Esophagus (tissue), 2 donors: ENCODE measurements around the gene MLLT10. TPM values are rescaled to one million over a fixed set of nuclear protein-coding genes. Genes with fewer than 3 reads are reported as not detected.
"Not testable (repeated sequence)": the region's sequence is repeated elsewhere in the genome, so short reads cannot be mapped to it uniquely, and the experiment has no call there.

Experiments used
- H3K27ac ChIP-seq, 2 donors: one replicate each; pipeline ENCODE4 v1.5.1; 2013; ENCODE audit warnings: low read depth in 2 of 2, mild to moderate bottlenecking in 2 of 2, inconsistent platforms in 1 of 2, low read length in 1 of 2, moderate library complexity in 1 of 2
- H3K27me3 ChIP-seq, 2 donors: one replicate each; pipeline ENCODE4 v1.6.1; 2013; ENCODE audit warnings: low read length in 2 of 2, control low read depth in 1 of 2, mild to moderate bottlenecking in 1 of 2; ENCODE audit not compliant: insufficient read depth in 2 of 2, control insufficient read depth in 1 of 2
- H3K36me3 ChIP-seq, 2 donors: one replicate each; pipeline ENCODE4 v1.6.1; 2013; ENCODE audit warnings: low read length in 1 of 2; ENCODE audit not compliant: control insufficient read depth in 2 of 2, insufficient read depth in 2 of 2
- H3K4me1 ChIP-seq, 2 donors: one replicate each; pipeline ENCODE4 v1.6.1; 2013; ENCODE audit warnings: low read length in 1 of 2; ENCODE audit not compliant: control insufficient read depth in 2 of 2, insufficient read depth in 2 of 2
- H3K4me3 ChIP-seq, 2 donors: one replicate each; pipeline ENCODE4 v1.5.1; 2013; ENCODE audit warnings: low read length in 2 of 2, mild to moderate bottlenecking in 2 of 2, low read depth in 1 of 2, moderate library complexity in 1 of 2
- H3K9me3 ChIP-seq, 2 donors: one replicate each; pipeline ENCODE4 v1.6.1; 2013; ENCODE audit warnings: mild to moderate bottlenecking in 2 of 2, low read depth in 1 of 2, low read length in 1 of 2, moderate library complexity in 1 of 2; ENCODE audit not compliant: control insufficient read depth in 2 of 2, insufficient read depth in 1 of 2
- WGBS, 2 donors: extraction: QIAGEN DNeasy Blood & Tissue Kit; methylation state at CpG; one replicate each; pipeline ENCODE4 v1.1.7; 2013; 5-methylcytosine and 5-hydroxymethylcytosine counted together
- polyA plus RNA-seq, 2 donors: library from polyadenylated mRNA; stranded (reverse); fragments of 200-250 nt; gene quantifications; one replicate each; pipeline ENCODE4 v1.2.3, GENCODE V29; 2013
- donor health status: healthy with polysubstance abuse.
- donor health status: Bipolar disorder and iron deficiency.

Gene MLLT10
- polyA plus RNA-seq, 2 donors: 14.2 to 17.7 TPM

DNA sequence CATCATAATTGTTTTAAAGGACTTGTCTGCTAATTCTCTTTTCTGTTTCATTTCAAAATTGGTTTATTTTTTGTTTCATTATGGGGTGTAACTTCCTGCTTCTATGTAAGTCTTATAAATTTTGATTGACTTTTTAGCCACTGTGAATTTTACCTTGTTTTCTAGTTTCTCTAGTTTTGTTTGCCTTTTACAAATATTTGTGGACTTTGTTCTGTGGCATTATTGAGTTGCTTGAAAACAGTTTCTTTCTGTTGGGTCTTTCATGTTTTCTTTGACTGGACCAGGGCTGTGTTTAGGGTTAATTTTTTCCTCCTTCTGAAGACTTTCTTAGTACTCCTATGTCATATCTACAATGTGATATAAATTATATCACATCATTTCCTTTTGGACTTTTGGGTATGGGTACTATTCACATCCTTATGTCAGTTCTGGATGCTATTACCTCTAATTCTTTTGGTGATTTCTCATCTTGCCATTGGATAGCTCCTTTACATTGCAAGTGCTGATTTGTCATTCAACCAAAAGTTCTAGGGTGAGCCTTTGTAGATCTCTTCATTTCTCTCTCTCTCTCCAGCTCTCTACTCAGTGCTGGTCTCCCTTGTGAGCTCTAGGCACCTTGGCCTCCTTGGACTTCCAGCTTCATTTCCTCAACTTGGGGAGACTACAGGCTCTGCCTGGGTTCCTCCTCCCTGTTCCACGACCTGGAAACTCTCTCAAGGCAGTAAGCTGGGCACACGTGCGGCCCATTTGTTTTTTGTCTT lies 36.9 kb downstream of the MLLT10 start:
- no peak overlapping the region for H3K27ac ChIP-seq
- no peaks in the 10 kb centered on the region for H3K27me3 ChIP-seq
- no peaks in the 10 kb centered on the region for H3K9me3 ChIP-seq
- 75 to 79% methylated on average over 3 of the region's 3 CpGs for WGBS, 2 donors
- H3K4me3 ChIP-seq: no peak overlapping the region
- no peaks in the 10 kb centered on the region for H3K36me3 ChIP-seq
- H3K4me1 ChIP-seq: peaks cover 0 to 2% of the 10 kb centered on the region in 2 donors

DNA sequence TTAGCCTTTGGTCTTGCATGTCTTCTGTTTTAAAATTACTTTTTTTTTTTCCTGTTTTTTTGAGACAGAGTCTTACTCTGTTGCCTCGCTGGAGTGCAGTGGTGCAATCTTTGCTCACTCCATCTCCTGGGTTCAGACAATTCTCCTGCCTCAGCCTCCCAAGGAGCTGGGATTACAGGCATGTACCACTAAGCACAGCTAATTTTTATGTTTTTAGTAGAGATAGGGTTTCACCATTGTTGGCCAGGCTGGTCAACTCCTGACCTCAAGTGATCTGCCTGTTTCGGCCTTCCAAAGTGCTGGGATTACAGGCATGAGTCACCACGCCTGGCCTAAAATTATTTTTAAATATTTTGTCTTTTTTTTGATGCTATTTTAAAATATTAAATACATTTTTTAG lies 38.5 kb downstream of the MLLT10 start:
- WGBS, 2 donors: 58 to 69% methylated on average over 3 of the region's 3 CpGs
- no peaks in the 10 kb centered on the region for H3K9me3 ChIP-seq
- no peaks in the 10 kb centered on the region for H3K27me3 ChIP-seq
- H3K4me1 ChIP-seq: no peaks in the 10 kb centered on the region
- no peaks in the 10 kb centered on the region for H3K36me3 ChIP-seq
- H3K4me3 ChIP-seq: no peak overlapping the region
- H3K27ac ChIP-seq: no peak overlapping the region

DNA sequence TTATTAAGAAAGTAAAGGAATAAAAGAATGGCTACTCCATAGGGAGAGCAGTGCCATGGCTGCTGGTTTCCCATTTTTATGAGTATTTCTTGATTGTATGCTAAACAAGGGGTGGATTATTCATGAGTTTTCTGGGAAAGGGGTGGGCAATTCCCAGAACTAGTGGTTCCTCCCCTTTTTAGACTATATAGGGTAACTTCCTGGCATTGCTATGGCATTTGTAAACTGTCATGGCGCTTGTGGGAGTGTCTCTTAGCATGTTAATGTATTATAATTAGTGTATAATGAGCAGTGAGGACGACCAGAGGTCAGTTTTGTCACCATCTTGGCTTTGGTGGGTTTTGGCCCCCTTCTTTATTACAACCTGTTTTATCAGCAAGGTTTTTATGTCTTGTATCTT lies 40.5 kb downstream of the MLLT10 start:
- not testable (repeated sequence) for H3K27ac ChIP-seq, H3K27me3 ChIP-seq, H3K4me1 ChIP-seq, H3K36me3 ChIP-seq, H3K9me3 ChIP-seq, H3K4me3 ChIP-seq
- whole genome bisulfite sequencing, 2 donors: 95% methylated on average over 2 of the region's 2 CpGs

DNA sequence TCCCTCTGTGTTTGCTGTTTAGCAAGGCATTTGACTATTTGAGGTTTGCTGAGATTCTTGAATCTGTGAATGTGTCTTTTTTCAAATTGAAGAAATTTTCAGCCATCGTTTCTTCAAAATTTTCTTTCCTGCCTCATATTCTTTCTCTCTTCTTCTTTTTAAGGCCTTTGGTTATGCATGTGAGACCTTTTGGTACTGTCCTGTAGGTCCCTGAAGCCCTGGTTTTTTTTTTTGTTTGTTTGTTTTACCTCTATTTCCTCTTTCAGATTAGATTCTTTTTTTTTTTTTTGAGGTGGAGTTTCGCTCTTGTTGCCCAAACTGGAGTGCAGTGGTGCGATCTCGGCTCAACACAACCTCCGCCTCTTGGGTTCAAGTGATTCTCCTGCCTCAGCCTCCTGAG lies 45.3 kb downstream of the MLLT10 start:
- no peaks in the 10 kb centered on the region for H3K27me3 ChIP-seq

DNA sequence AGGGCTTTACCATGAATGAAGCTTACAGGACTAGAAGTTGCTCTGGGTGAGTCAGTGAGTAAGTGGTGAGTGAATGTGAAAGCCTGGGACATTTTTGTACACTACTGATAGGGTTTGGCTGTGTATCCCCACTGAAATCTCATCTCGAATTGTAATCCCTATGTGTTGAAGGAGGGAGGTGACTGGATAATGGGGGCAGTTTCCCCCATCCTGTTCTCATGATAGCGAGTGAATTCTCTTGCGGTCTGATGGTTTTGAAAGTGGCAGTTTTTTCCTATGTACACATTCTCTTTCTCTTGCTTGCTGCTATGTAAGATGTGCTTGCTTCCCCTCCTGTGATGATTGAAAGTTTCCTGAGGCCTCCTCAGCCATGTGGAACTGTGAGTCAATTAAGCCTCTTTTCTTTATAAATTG lies 47.4 kb downstream of the MLLT10 start:
- not testable (repeated sequence) for H3K27ac ChIP-seq, H3K4me3 ChIP-seq, H3K9me3 ChIP-seq, H3K36me3 ChIP-seq, H3K4me1 ChIP-seq, H3K27me3 ChIP-seq
- 82% methylated on average over 3 of the region's 3 CpGs for WGBS, 2 donors

More for the DNA sequence above, 45.3 kb downstream of the MLLT10 start:
- H3K9me3 ChIP-seq: no peaks in the 10 kb centered on the region
- H3K4me3 ChIP-seq: no peak overlapping the region
- no peaks in the 10 kb centered on the region for H3K4me1 ChIP-seq
- 94 to 97% methylated on average over 5 of the region's 5 CpGs for WGBS, 2 donors
- no peak overlapping the region for H3K27ac ChIP-seq
- no peaks in the 10 kb centered on the region for H3K36me3 ChIP-seq

DNA sequence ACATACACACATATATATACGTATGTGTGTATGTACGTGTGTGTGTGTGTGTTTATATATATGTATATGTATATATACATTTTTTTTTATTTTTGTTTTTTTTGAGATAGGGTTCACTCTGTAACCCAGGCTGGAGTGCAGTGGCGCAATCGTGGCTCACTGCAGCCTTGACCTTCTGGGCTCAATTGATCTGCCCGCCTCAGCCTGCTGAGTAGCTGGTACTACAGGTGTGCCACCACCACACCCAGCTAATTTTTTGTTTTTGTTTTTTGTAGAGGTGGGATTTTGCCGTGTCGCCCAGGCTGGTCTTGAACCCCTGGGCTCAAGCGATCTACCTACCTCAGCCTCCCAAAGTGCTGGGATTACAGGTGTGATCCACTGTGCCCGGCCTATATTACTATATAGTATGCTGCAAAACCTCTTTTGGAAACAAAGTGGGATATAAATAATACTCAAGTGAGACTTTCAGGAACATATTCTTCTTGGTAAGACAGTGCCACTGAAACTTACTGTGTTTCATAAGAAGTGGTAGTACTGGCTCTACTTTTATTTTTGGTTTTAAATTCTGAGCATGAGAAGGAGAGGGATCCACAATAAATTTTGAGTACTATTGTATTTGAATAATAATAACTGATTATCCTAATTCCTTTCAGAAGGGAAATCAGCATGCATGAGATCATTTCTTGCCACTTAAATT lies 51.0 kb downstream of the MLLT10 start:
- Histone ChIP-seq H3K36me3 (no peaks in the 10 kb centered on the region), H3K27ac (no peak overlapping the region), H3K9me3 (no peaks in the 10 kb centered on the region), H3K27me3 (no peaks in the 10 kb centered on the region), H3K4me1 (no peaks in the 10 kb centered on the region), H3K4me3 (no peak overlapping the region)
- 86 to 91% methylated on average over 9 of the region's 9 CpGs for WGBS, 2 donors

DNA sequence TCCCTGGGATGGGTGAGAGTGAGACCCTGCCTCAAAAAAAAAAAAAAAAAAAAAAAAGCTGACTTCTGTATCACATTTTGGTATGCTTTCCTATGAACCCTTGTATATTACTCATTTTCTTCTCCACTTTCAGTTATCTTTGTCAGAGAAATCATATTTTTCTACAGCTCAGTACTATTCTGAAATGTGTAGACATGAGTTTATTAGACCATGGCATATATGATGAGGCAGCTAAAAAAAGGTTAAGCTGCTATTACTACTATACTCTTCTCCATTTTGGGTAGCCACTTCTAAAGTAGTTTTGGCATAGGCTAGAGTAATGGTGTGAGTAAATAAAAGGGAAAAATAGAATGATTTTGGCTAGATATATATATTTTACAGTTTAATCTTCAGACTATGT lies 53.4 kb downstream of the MLLT10 start:
- Histone ChIP-seq H3K27me3 (no peaks in the 10 kb centered on the region), H3K36me3 (no peaks in the 10 kb centered on the region), H3K27ac (no peak overlapping the region), H3K9me3 (no peaks in the 10 kb centered on the region), H3K4me3 (no peak overlapping the region), H3K4me1 (no peaks in the 10 kb centered on the region)

DNA sequence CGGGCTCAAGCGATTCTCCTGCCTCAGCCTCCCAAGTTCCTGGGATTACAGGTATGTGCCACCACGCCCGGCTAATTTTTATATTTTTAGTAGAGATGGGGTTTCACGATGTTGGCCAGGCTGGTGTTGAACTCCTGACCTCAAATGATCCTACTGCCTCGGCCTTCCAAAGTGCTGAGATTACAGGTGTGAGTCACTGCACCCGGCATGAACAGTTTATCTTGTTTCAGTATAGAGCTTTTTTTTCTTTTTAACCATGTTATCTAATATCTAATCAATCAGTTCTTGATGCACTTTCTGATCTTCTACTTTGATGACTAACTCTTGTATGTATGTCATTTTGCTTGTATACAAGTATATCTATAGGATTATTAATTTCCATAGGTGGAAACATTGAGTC lies 54.1 kb downstream of the MLLT10 start:
- H3K4me1 ChIP-seq, H3K27ac ChIP-seq, H3K27me3 ChIP-seq, H3K9me3 ChIP-seq, H3K36me3 ChIP-seq, H3K4me3 ChIP-seq: not testable (repeated sequence)
- WGBS, 2 donors: 80 to 83% methylated on average over 7 of the region's 7 CpGs

DNA sequence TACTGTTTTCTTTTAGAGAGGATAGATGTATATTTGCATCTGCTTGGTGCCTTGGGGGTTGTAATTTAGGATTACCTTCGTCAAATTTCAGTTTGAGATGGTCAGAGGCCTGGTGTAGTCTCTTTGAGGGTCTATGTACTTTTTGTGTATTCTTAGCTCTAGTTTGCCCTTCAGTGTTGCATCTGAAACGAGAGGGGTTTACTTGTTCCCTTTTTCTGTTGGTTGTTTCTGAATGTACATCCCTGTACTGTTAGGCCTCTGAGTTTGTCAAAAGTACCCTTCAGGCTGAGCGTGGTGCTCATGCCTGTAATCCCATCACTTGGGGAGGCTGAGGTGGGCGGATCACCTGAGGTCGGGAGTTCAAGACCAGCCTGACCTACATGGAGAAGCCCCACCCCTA lies 60.0 kb downstream of the MLLT10 start:
- no peaks in the 10 kb centered on the region for H3K27me3 ChIP-seq
- H3K4me1 ChIP-seq: no peaks in the 10 kb centered on the region
- no peak overlapping the region for H3K27ac ChIP-seq
- no peaks in the 10 kb centered on the region for H3K36me3 ChIP-seq
- 93 to 97% methylated on average over 5 of the region's 5 CpGs for WGBS, 2 donors
- H3K4me3 ChIP-seq: no peak overlapping the region
- no peaks in the 10 kb centered on the region for H3K9me3 ChIP-seq

DNA sequence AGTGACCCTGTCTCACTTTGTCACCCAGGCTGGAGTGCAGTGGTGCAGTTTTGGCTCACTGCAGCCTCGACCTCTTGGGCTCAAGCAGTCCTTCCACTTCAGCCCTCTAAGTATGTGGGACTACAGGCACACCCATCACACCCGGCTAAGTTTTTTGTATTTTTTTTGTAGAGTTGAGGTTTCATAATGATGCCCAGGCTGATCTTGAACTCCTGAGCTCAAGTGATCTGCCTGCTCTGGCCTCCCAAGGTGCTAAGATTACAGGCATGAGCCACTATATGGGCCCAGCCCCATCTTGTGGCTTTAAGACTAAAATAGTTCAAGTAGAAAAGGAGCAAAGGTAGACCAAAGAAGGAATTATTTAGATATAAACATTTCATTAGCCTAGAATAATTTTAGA lies 65.5 kb downstream of the MLLT10 start:
- Histone ChIP-seq H3K27me3 (no peaks in the 10 kb centered on the region), H3K4me1 (no peaks in the 10 kb centered on the region), H3K27ac (no peak overlapping the region), H3K4me3 (no peak overlapping the region), H3K36me3 (no peaks in the 10 kb centered on the region), H3K9me3 (no peaks in the 10 kb centered on the region)
- 89 to 96% methylated on average over 2 of the region's 2 CpGs for WGBS, 2 donors
